ENCODE data around the gene STAM2.

STAM2 gene

GRCh38 chr2:152071518-152071917 is 104.0 kb downstream of the STAM2 start:
- DNase-seq (ENCODE audit: low read depth in 2 of 2): no peak

GRCh38 chr2:152071092-152071491 is 104.5 kb downstream of the STAM2 start:
- DNase-seq (ENCODE audit: low read depth in 2 of 2): no peak

- no peak for DNase-seq (ENCODE audit: low read depth in 2 of 2)
These were observed 107.3 kb downstream of the STAM2 start for GRCh38 chr2:152068226-152068625.

GRCh38 chr2:152067823-152068222 is 107.7 kb downstream of the STAM2 start:
- DNase-seq (ENCODE audit: low read depth in 2 of 2): no peak
